ENCODE measurements around the gene GGCX. TPM values are rescaled to one million over a fixed set of nuclear protein-coding genes. Genes with fewer than 3 reads are reported as not detected.

The GGCX gene
- total and polyA plus RNA-seq, 2 of the 13 experiments (the other 11 are each of a cell fraction or from before 2014, with no cell fraction given), result 72.5 to 103 TPM

GRCh38 chr2:85602476-85603234 lies 41.4 kb upstream of the GGCX start, which contains the start of gene TMEM150A (continued):
- TF ChIP-seq HMGXB3 (CRISPR knock-in tag; IDR thresholded peaks at IDR 0.05; ENCODE audit: borderline replicate concordance) (no peak), HNRNPK (IDR thresholded peaks at IDR 0.05; ENCODE audit: low read depth, low read length, poor library complexity, severe bottlenecking) (no peak), NFKB2 (CRISPR knock-in tag; IDR thresholded peaks at IDR 0.05; ENCODE audit: borderline replicate concordance) (peak; percentile 13; the same call in 1 of the 2 replicates), ZNF24 (IDR thresholded peaks at IDR 0.05) (no peak), ZNF234 (CRISPR knock-in tag; conservative IDR thresholded peaks at IDR 0.05) (no peak; the same call in 1 of the 2 replicates), SOX6 (IDR thresholded peaks at IDR 0.05) (no peak), SOX6 (CRISPR knock-in tag; IDR thresholded peaks at IDR 0.05) (peak; percentile 35), NR2F2 (IDR thresholded peaks at IDR 0.05; ENCODE audit: borderline replicate concordance, low read depth) (peak; percentile 48; the same call in 1 of the 2 replicates), CSRNP1 (CRISPR knock-in tag; IDR thresholded peaks at IDR 0.05) (no peak), TERF1 (CRISPR knock-in tag; IDR thresholded peaks at IDR 0.05) (no peak), XBP1 (CRISPR knock-in tag; IDR thresholded peaks at IDR 0.05) (no peak), ZNF589 (CRISPR knock-in tag; conservative IDR thresholded peaks at IDR 0.05) (no peak), PRPF4 (IDR thresholded peaks at IDR 0.05; ENCODE audit: low read depth, low read length, poor library complexity, severe bottlenecking) (no peak), ATRX (CRISPR knock-in tag; IDR thresholded peaks at IDR 0.05; ENCODE audit: borderline replicate concordance) (no peak), SRY (CRISPR knock-in tag; IDR thresholded peaks at IDR 0.05) (no peak), ZNF800 (CRISPR knock-in tag; IDR thresholded peaks at IDR 0.05) (no peak), E2F5 (CRISPR knock-in tag; conservative IDR thresholded peaks at IDR 0.05) (peak; percentile 54; the same call in 1 of the 2 replicates), MZF1 (CRISPR knock-in tag; IDR thresholded peaks at IDR 0.05; ENCODE audit: borderline replicate concordance) (no peak), RBM22 (optimal IDR thresholded peaks at IDR 0.05; ENCODE audit: low read length) (no peak)

Data from HepG2 (cell line).